Measurements from ENCODE around the gene AFF4. TPM values are rescaled to one million over a fixed set of nuclear protein-coding genes. Genes with fewer than 3 reads are reported as not detected.

The AFF4 gene
- total RNA-seq, 1 donor from 2014 or later, result 79.1 TPM

DNA sequence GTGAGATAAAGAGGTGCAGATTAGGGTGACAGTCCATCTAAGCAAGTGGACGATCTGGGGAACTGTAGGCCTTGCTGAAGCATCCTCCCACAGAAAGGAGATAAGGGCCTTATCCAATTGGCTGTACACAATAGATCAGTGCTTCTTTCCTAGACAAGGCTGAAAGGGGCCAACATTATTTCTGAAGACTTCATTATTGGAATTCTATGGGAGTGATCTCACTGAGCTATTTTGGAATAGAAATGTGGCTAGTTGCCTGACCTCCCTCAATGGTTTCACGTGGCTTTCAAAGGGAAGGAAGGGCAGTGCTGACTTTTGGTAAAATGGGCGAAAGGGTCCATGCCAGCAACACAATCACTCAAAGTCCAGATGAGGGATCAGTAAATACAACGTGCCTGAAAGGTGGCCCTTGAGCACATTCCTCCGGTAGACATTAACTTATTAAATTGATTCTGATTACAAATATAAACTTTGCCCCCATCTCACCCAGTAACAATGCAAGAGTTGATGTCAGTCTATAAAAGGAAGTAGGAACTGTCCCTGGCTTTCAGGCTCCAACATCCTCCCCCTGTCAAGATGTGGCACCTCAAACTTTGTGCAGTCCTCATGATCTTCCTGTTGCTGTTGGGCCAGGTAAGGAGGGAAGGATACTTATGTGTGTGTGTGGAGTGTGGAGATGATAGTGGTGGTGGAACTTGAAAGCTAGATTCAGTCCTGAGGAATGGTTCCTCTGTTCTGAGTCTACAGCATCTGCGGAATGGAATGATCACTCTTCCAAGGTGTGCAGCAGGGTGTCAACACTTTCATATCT, 90.1 kb downstream of the AFF4 start, which contains the start of gene LEAP2:
TSS of gene LEAP2 (plus strand) at position 550 of the 811 bp plus-strand sequence. CDS start at position 577, 27 bp downstream.
- intact Hi-C loops (cut with DNase I), result no loop called here
- DNase-seq (ENCODE audit: extremely low spot score in 2 of 2), result no peak
- no peak within 1 kb of the TSS for H3K27ac ChIP-seq
- no peaks in the 10 kb centered on the region for H3K9me3 ChIP-seq
- H3K36me3 ChIP-seq, result peaks cover 0 to 35% of the 10 kb centered on the region in 2 donors
- peaks cover 2% of the 10 kb centered on the region for H3K4me1 ChIP-seq
- H3K4me3 ChIP-seq, result no peak within 1 kb of the TSS
- no peaks in the 10 kb centered on the region for H3K27me3 ChIP-seq
- TF ChIP-seq, protein P1, sequence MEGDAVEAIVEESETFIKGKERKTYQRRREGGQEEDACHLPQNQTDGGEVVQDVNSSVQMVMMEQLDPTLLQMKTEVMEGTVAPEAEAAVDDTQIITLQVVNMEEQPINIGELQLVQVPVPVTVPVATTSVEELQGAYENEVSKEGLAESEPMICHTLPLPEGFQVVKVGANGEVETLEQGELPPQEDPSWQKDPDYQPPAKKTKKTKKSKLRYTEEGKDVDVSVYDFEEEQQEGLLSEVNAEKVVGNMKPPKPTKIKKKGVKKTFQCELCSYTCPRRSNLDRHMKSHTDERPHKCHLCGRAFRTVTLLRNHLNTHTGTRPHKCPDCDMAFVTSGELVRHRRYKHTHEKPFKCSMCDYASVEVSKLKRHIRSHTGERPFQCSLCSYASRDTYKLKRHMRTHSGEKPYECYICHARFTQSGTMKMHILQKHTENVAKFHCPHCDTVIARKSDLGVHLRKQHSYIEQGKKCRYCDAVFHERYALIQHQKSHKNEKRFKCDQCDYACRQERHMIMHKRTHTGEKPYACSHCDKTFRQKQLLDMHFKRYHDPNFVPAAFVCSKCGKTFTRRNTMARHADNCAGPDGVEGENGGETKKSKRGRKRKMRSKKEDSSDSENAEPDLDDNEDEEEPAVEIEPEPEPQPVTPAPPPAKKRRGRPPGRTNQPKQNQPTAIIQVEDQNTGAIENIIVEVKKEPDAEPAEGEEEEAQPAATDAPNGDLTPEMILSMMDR (IDR thresholded peaks at IDR 0.05), result no peak
- TF ChIP-seq POLR2AphosphoS5 (IDR thresholded peaks at IDR 0.05; ENCODE audit: insufficient read depth in 1 of 2, low read depth in 1 of 2) (no peak), POLR2A (IDR thresholded peaks at IDR 0.05) (no peak)

DNA sequence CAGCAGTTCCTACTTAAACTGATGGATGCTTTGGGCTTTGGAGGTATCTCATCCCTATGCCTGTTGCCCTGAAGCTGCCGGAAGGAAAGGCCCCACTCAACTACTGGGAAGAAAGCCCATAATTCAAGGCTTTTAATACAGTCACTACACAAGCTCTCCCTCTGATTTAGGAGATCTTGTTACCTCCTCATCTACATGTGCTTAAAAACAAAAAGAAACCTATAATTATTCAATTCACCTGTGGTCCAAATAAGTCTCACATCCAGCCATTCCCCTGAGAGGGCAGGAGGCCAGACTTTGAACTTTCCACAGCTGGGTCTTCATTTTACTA, 90.7 kb downstream of the AFF4 start:
- intact Hi-C loops (cut with DNase I), result no loop called here
- DNase-seq (ENCODE audit: extremely low spot score in 2 of 2), result no peak
- Histone ChIP-seq H3K4me1 (peaks cover 7% of the 10 kb centered on the region), H3K27me3 (no peaks in the 10 kb centered on the region), H3K27ac (no peak overlapping the region), H3K36me3 (peaks cover 0 to 35% of the 10 kb centered on the region in 2 donors), H3K4me3 (no peak overlapping the region), H3K9me3 (no peaks in the 10 kb centered on the region)
- no peak for TF ChIP-seq POLR2A (IDR thresholded peaks at IDR 0.05)
- no peak for TF ChIP-seq POLR2AphosphoS5 (IDR thresholded peaks at IDR 0.05; ENCODE audit: insufficient read depth in 1 of 2, low read depth in 1 of 2)
- TF ChIP-seq, protein P1 (IDR thresholded peaks at IDR 0.05), result no peak

DNA sequence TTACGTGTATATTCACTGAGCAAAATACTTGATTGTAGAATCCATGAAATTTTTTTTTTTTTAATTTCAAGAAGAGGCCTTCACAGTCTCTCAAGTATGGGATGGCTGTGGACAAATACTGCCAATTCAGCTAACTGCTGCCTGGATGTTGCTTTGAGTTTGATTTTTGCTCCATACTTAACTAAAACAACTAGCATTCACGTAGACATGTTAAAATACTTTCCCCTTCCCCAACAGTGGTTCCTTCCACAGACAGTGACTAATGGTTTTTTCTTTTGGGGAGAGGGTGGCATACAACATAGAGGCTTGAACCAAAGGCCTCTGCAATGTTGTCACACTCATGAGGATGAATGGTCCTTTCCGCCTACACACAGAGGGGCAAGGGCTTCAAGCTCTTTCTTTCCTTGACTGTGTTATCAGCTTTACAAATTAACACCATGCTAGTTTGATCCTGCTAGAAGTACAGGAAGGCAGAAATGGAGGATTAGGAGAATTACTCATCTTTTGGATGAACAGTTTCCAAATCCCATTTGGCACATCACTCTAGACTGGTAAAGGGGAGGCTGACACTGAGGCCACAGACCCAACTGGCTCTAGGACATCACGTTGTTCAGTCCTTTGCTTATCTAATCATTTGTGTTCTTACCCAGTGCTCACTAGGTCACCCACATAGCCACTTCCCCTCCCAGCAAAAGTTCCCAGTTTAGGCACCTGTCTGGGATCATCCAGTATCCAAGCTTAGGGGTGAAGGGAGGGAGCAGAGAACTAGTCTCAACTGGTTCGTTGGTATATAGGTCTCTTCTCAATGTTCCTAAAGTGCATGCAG, 91.8 kb downstream of the AFF4 start:
- Histone ChIP-seq H3K36me3 (peaks cover 0 to 27% of the 10 kb centered on the region in 2 donors), H3K4me1 (peaks cover 17% of the 10 kb centered on the region), H3K4me3 (no peak overlapping the region), H3K27ac (no peak overlapping the region), H3K27me3 (no peaks in the 10 kb centered on the region), H3K9me3 (no peaks in the 10 kb centered on the region)
- TF ChIP-seq, protein P1 (IDR thresholded peaks at IDR 0.05), result no peak
- TF ChIP-seq POLR2AphosphoS5 (IDR thresholded peaks at IDR 0.05; ENCODE audit: insufficient read depth in 1 of 2, low read depth in 1 of 2) (no peak), POLR2A (IDR thresholded peaks at IDR 0.05) (no peak)
- intact Hi-C loops (cut with DNase I), result no loop called here
- no peak for DNase-seq (ENCODE audit: extremely low spot score in 2 of 2)

DNA sequence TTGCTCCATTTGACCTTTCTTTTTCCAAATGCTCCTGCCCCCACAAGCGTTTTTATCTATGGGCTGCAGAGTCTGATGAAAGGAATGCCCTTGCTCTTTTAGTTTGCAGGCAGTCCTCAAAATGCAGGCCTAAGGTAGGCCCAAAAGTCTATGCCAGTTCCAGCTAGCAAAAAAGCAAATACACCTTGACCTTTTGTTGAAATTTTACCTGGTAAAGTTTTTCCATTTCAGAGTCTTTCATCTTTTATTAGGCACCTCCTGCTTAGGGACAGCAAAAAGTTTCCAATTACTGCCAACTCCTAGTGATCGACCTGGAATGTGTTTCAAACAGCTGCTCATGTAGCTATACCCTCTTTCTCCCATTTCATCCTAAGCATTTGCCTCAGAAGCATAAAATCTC, 92.6 kb downstream of the AFF4 start:
- Histone ChIP-seq H3K36me3 (peaks cover 0 to 27% of the 10 kb centered on the region in 2 donors), H3K27me3 (no peaks in the 10 kb centered on the region), H3K27ac (no peak overlapping the region), H3K4me1 (peaks cover 20% of the 10 kb centered on the region), H3K9me3 (no peaks in the 10 kb centered on the region), H3K4me3 (no peak overlapping the region)
- no peak for TF ChIP-seq POLR2AphosphoS5 (IDR thresholded peaks at IDR 0.05; ENCODE audit: insufficient read depth in 1 of 2, low read depth in 1 of 2)
- TF ChIP-seq, protein P1 (IDR thresholded peaks at IDR 0.05), result no peak
- no peak for TF ChIP-seq POLR2A (IDR thresholded peaks at IDR 0.05)
- intact Hi-C loops (cut with DNase I), result no loop called here
- DNase-seq (ENCODE audit: extremely low spot score in 2 of 2), result no peak
